BJ (cell line): ENCODE measurements around the gene IQCM. TPM values are rescaled to one million over a fixed set of nuclear protein-coding genes. Genes with fewer than 3 reads are reported as not detected.

Source experiments
- CTCF ChIA-PET: fragments of 350-600 bp; formaldehyde crosslinking; extraction: SDS; loops from one replicate; lab custom pipeline; 2021; ENCODE audit warnings: antibody characterized with exemption, inconsistent platforms; lab: Yijun Ruan, JAX
- POLR2A ChIA-PET: fragments of 300-600 bp; sonication (Branson Sonifier 250); formaldehyde crosslinking; extraction: SDS; loops from one replicate; lab custom pipeline; 2021; ENCODE audit warnings: antibody characterized with exemption; lab: Charles Lee
- DNase-seq: peaks from one replicate; pipeline ENCODE4 v3.0.0-alpha.2; 2011; ENCODE audit warnings: low read depth
- H3K27me3 ChIP-seq: 2 replicates; pipeline ENCODE4 v1.6.0; 2011; ENCODE audit warnings: low read length; ENCODE audit not compliant: control insufficient read depth, insufficient read depth
- H3K36me3 ChIP-seq: 2 replicates; pipeline ENCODE4 v1.5.1; 2011; ENCODE audit warnings: low read length; ENCODE audit not compliant: control insufficient read depth, insufficient read depth
- H3K4me3 ChIP-seq: 2 replicates; pipeline ENCODE4 v1.5.1; 2011; ENCODE audit warnings: low read depth, mild to moderate bottlenecking, control low read depth, low read length
- polyA plus RNA-seq: library from polyadenylated mRNA; depleted of rRNA; stranded (reverse); fragments of >200 nt; gene quantifications from 2 replicates; pipeline ENCODE4 v1.2.3, GENCODE V29; 2011
- TF ChIP-seq, protein P1 (sequence below): IDR thresholded peaks from 2 replicates; pipeline ENCODE4 v1.5.1; 2011; ENCODE audit warnings: low read depth, mild to moderate bottlenecking, control low read depth, inconsistent platforms, low read length, moderate library complexity; ENCODE audit not compliant: insufficient read depth

IQCM gene
- polyA plus RNA-seq, 1 experiment: not detected

DNA sequence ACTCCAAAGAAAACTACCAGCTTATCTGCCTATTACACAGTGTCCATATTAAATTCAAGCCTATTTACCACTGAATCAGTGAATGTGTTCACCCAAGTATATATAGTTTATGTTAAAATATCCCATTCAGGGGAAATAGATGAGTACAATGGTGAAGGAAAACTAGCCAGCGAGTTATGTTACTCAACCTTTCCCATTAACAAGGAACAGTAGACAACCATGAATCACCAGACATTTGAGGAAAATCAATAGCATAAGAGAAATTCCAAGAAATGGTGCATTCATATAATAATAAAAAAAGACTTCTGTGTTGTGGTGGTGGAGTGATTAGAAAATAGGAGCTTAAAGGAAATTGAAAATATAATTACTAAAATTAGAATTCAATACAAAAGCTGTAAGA lies 21.3 kb downstream of the IQCM start:
- no peak for DNase-seq
- Histone ChIP-seq H3K27me3 (no peaks in the 10 kb centered on the region), H3K36me3 (no peaks in the 10 kb centered on the region), H3K4me3 (no peak overlapping the region)
- POLR2A ChIA-PET: no interaction called here
- CTCF ChIA-PET: no interaction called here
- TF ChIP-seq, protein P1, sequence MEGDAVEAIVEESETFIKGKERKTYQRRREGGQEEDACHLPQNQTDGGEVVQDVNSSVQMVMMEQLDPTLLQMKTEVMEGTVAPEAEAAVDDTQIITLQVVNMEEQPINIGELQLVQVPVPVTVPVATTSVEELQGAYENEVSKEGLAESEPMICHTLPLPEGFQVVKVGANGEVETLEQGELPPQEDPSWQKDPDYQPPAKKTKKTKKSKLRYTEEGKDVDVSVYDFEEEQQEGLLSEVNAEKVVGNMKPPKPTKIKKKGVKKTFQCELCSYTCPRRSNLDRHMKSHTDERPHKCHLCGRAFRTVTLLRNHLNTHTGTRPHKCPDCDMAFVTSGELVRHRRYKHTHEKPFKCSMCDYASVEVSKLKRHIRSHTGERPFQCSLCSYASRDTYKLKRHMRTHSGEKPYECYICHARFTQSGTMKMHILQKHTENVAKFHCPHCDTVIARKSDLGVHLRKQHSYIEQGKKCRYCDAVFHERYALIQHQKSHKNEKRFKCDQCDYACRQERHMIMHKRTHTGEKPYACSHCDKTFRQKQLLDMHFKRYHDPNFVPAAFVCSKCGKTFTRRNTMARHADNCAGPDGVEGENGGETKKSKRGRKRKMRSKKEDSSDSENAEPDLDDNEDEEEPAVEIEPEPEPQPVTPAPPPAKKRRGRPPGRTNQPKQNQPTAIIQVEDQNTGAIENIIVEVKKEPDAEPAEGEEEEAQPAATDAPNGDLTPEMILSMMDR: no peak

- CTCF ChIA-PET: no interaction called here
- H3K27me3 ChIP-seq: no peaks in the 10 kb centered on the region
- POLR2A ChIA-PET: no interaction called here
- H3K4me3 ChIP-seq: no peak overlapping the region
- H3K36me3 ChIP-seq: no peaks in the 10 kb centered on the region
- DNase-seq: no peak
- TF ChIP-seq, protein P1: no peak
Observed at GRCh38 chr4:149793459-149793858, 22.2 kb downstream of the IQCM start.

GRCh38 chr4:149791851-149792250 lies 23.8 kb downstream of the IQCM start:
- TF ChIP-seq, protein P1: no peak
- H3K27me3 ChIP-seq: no peaks in the 10 kb centered on the region
- no peak overlapping the region for H3K4me3 ChIP-seq
- H3K36me3 ChIP-seq: no peaks in the 10 kb centered on the region
- DNase-seq: no peak
- ChIA-PET POLR2A (no interaction called here), CTCF (no interaction called here)

DNA sequence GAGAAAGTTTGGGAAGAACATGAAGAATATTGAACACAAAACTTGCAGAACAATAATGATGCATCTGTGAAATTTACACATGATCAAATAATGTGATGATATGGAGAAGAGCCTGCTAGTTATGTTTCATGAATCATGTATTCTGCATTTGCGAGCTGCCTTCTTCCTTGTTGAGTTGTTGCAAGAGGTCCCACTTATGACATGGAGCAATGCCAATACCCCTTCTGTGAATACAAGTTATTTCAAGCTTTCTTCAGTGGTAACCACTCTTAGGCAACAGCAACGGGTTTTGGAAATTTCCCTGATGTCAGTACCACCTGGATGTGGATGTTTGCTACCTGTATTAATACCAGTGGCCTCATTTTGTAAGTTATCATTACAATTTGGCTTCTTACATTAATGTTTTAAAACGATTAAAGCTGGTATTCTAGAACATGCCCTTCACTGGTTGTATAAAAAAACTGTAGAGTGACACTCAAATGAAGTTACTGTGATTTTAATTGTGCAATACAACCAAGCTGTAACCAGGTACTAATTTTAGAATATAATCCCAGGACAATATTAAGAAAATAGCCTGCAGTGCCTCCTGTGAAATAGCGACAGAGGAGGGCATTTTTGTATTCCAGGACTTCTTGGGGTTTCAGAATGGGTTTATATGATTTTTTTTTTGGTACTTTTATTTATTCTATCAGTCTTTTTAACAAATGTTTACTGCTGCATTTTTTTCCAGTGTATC lies 25.3 kb downstream of the IQCM start:
- H3K4me3 ChIP-seq: no peak overlapping the region
- no peaks in the 10 kb centered on the region for H3K27me3 ChIP-seq
- TF ChIP-seq, protein P1: no peak
- no peak for DNase-seq
- CTCF ChIA-PET: no interaction called here
- POLR2A ChIA-PET: no interaction called here
- no peaks in the 10 kb centered on the region for H3K36me3 ChIP-seq

DNA sequence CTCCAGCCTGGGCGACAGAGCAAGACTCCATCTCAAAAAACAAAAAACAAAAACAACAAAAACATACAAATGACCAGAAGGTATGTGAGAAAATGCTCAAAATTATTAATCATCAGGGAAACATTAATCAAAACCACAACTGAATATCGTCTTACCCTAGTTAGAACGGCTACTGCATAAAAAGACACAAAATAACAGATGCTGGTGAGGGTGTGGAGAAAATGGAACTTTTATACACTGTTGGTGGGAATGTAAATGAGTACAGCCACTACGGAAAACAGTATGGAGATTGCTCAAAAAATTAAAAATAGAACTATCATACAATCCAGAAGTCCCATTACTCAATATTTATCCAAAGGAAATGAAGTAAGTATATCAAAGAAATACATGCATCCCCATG lies 27.3 kb downstream of the IQCM start:
- Histone ChIP-seq H3K27me3 (no peaks in the 10 kb centered on the region), H3K36me3 (no peaks in the 10 kb centered on the region), H3K4me3 (no peak overlapping the region)
- ChIA-PET CTCF (no interaction called here), POLR2A (no interaction called here)
- TF ChIP-seq, protein P1: no peak
- DNase-seq: no peak
